ENCODE data around the gene SMARCD2.
"Not testable (repeated sequence)": the region's sequence is repeated elsewhere in the genome, so short reads cannot be mapped to it uniquely, and the experiment has no call there.

SMARCD2 gene

GRCh38 chr17:63850401-63850800, 7.9 kb upstream of the SMARCD2 start:
- no peak for DNase-seq (ENCODE audit: low spot score)

- peak; percentile 94 for DNase-seq (ENCODE audit: low spot score)
These were observed 6.6 kb upstream of the SMARCD2 start for GRCh38 chr17:63848834-63849689.

DNA sequence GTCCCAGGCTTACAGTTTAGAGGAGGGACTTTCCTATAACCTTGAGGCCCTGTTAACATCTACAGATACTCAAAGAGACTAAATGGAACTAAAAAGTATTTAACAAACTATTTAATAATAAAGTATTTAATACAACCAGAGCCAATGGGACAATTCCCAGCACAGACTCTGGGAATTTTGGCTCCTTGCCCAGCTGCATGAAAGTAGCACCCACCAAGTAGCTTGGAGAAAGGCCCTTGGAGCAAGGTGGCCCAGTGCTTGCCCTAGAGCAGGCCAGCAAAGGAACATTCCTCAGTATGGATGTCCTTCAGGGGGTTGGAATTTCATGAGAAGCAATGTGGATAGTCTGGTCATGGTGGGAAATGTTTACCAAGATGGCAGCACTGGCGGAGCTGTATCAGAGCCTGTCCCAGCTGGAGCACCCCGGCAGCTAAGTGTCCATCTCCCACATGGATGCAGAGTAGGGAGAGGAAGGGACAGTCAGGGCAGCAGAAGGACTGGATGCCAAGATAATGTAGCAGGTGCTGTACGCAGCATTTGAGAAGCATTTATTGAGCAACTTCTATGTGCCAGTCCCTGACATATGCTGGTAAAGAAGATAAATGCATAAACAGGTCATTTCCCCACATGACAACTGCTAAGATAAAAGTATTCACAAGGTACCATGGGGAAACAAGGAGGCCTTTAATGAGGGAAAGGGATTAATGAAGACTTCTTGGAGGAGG, 5.2 kb upstream of the SMARCD2 start:
- DNase-seq (ENCODE audit: low spot score): no peak

GRCh38 chr17:63845509-63845908, 3.0 kb upstream of the SMARCD2 start:
- no peak for DNase-seq (ENCODE audit: low spot score)

- DNase-seq (ENCODE audit: low spot score): no peak
These were observed 1.6 kb upstream of the SMARCD2 start for GRCh38 chr17:63843910-63844677.

DNA sequence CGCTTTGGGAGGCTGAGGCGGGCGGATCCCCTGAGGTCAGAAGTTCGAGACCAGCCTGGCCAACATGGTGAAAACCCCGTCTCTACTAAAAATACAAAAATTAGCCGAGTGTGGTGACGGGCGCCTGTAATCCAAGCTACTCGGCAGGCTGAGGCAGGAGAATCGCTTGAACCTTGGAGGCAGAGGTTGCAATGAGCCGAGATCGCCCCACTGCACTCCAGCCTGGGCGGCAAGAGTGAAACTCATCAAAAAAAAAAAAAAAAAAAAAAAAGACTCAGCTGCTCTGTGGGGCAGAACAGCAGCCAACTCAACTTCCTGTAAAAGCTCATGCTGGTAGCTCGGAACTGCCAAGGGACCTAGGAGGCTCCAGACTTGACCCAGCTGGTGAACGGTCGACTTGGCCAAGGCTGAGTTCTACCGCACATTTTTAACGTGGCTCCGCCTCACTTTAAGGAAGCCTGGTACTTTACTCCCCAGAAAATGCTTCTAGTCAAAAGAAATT, 953 bp upstream of the SMARCD2 start:
- DNase-seq (ENCODE audit: low spot score): not testable (repeated sequence)

GRCh38 chr17:63842173-63842539, 329 bp downstream of the SMARCD2 start:
- no peak for DNase-seq (ENCODE audit: low spot score)

- DNase-seq (ENCODE audit: low spot score): no peak
These were observed 924 bp downstream of the SMARCD2 start for GRCh38 chr17:63841350-63842172.

DNA sequence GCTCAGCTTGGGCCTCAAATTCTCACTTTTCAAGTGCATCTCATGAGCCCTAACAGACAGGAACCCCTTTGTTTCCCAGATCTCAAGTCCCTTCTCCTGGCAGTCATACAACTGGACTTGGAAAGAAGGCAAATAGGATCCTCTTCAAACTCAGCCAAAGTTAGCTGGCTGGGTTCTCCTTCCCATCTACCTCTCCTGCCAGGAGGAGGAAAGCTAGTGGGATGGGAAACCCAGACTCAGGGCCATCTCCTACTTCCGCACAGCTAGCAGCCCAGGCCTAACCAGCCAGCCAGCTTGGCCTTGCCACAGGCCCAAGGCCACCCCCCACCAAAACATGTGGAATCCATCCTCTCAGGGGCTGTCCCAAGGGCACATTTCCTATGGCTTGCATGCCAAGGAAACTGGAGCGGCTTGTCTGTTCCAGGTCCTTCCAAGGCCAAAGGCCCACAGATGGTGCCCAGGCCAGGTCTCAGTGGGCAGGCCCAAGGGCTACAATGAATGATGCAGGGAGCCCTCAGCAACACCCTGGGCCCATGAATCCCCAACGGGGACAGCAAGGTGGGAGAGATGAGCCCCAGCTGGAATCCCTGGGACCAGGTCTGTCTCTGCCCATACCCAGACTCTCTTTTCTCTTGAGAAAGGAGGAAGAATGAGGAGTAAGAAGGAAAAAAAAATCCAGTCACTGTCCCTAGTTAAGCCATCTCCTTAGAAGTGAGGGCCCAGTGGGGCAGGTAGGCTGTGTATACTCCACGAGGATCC, 1.7 kb downstream of the SMARCD2 start:
- DNase-seq (ENCODE audit: low spot score): no peak

GRCh38 chr17:63838631-63839171, 3.8 kb downstream of the SMARCD2 start:
- DNase-seq (ENCODE audit: low spot score): no peak

- no peak for DNase-seq (ENCODE audit: low spot score)
These were observed 4.4 kb downstream of the SMARCD2 start for GRCh38 chr17:63837962-63838600.

DNA sequence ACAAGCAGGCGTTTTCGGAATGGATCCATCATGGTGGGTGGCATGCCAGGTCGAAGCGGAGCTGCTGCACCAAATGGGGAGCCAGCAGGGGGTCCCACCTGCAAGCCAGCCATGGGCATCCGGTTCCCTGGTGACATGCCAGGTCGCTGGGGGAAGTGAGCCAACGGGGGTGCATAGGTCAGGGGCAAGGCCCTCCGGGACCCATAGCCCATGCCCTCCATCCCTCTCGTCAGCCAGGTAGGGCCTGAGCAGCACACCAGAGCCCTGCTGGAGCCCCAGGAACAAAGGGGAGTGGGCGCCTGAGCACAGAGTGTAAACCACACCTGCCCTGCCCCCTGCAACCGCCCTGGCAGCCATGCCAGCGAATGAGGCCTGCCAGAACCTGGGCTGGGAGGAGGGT, 5.0 kb downstream of the SMARCD2 start:
- no peak for DNase-seq (ENCODE audit: low spot score)

GRCh38 chr17:63836811-63837210, 5.7 kb downstream of the SMARCD2 start:
- no peak for DNase-seq (ENCODE audit: low spot score)

DNA sequence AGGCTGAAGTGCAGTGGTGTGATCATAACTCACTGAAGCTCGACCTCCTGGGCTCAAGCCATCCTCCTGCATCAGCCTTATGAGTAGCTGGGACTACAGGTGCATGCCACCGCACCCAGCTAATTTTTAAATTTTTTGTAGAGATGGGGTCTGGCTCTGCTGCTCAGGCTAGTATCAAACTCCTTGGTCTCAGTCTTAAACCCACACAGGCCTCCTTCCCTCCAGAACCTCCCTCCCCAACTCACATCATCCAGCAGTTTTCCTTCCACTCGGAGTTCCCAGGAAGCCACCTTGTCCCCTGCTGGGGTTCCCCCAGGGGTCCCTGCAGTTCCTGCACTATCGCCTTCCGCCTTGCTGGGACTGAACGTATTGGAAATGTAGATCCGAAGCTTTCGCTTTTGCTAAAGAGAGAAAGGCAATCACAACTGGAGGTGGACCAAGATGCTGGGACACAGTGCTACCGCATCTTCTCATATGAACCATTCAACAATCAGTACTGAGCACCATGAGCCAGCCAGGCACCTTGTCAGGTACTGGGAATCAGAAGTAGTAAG, 7.2 kb downstream of the SMARCD2 start:
- no peak for DNase-seq (ENCODE audit: low spot score)

DNA sequence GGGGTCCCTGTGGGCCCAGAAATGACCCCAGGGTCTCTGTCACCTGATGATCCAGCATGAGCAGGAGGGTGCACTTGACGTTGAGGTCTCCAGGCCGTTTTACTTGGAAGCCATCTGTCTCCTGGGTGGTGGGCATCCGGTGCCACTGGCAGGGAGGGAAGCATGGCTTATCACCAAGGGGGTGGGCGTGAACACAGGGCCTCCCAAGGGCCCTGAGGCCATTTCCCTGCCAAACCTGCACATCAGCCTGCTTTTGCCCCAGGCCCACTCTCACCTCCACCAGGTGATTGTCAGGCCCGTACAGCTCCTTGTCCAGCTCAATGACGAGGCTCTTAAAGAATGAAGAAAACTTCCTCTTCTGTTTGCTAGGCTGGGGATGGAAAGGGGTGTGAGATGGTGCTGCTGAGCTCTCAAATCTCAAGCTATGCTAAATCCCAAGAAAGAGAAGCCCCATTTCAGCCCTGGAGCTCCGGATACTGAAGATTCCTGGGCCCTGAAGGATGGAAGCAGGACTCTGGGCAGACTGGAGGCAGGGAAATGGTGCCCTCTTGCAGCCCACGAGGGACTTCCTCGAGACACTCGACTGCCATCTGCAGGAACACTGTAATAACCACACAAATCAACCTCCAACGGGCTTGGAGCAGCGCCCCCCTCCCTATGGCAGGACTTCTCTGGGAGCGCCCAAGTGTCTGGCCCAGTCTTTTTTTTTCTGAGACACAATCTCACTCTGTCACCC, 7.9 kb downstream of the SMARCD2 start:
- peak; percentile 77 for DNase-seq (ENCODE audit: low spot score)

- DNase-seq (ENCODE audit: low spot score): no peak
These were observed 8.6 kb downstream of the SMARCD2 start for GRCh38 chr17:63833741-63834373.

DNA sequence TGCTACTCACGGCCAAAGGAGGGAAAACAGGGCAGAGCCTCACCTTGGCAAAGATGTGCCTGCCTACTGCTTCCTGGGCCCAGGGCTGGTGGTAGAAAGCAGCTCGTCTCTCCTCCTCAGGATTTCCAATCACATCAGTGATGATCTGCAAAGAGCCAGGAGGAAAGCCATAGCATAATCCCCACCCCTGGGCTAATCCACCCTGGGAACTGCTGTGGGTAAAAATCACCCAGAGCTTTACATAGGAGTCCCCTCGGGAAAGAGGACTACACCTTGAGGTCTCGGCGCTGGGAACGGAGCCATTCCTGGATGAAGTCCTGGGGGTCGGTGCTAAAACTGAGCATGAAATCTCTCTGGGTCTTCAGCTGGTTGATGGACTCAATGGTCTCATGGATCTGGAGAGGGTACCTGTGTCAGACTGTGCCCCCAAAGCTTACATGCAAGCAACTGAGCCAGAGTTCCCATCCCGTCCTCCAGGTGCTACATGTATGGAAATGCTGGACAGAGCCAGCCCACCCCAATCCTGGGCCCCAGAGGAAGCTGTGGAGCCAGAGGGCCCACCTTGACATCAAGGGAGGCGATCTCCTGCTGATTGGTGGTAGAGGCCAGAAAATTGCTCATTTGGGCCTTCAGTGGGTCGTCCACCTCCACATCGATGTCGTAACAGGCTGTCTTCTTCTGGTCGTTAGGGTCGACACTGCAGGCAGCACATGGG, 9.3 kb downstream of the SMARCD2 start:
- no peak for DNase-seq (ENCODE audit: low spot score)

DNA sequence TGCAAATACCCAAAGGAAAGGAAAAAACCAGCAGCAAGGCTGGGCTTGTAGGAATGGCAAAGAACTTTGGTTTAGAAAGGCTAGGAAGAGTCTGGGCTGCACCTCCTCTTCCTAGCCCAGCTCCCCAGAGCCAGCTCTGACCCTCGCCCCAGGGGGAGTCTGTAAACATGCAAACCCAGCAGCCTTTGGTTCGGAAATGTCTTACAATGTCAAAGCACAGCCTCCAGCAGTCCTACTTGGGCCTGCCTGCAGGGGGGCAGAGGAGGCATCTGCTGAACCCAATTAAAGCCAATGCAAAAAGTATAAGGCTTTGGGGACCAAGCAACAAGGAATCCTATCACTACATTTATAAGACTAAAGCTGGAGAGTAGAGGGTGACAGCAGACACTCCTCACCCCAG, 10.0 kb downstream of the SMARCD2 start:
- no peak for DNase-seq (ENCODE audit: low spot score)
